Stimulated activated memory B cell treated with anti-CD40 and anti-IgM and Interleukin-4, amounts not matched to agents 10 μg/mL and 1 μg/mL and 100 μg/mL, for 72 hours (primary cell): Measurements from ENCODE around the gene MAST3.
"Not testable (repeated sequence)": the region's sequence is repeated elsewhere in the genome, so short reads cannot be mapped to it uniquely, and the experiment has no call there.

Experiments
- ATAC-seq: fragments of 150-1000 bp; cut with Tn5 transposase; 2 replicates; pipeline ENCODE4 v1.10.0; 2021
- H3K27ac Mint-ChIP-seq: one replicate; pipeline ENCODE4 v1.8.0; 2022; ENCODE audit warnings: mild to moderate bottlenecking, mixed read lengths
- H3K27me3 Mint-ChIP-seq: one replicate; pipeline ENCODE4 v1.8.0; 2022; ENCODE audit warnings: mixed read lengths
- H3K36me3 Mint-ChIP-seq: one replicate; pipeline ENCODE4 v1.8.0; 2022; ENCODE audit warnings: mixed read lengths
- H3K4me1 Mint-ChIP-seq: one replicate; pipeline ENCODE4 v1.8.0; 2022; ENCODE audit warnings: mixed read lengths
- H3K4me3 Mint-ChIP-seq: one replicate; pipeline ENCODE4 v1.8.0; 2022; ENCODE audit warnings: mild to moderate bottlenecking, moderate library complexity, mixed read lengths
- H3K9me3 Mint-ChIP-seq: one replicate; pipeline ENCODE4 v1.8.0; 2022; ENCODE audit warnings: mixed read lengths

MAST3 gene

DNA sequence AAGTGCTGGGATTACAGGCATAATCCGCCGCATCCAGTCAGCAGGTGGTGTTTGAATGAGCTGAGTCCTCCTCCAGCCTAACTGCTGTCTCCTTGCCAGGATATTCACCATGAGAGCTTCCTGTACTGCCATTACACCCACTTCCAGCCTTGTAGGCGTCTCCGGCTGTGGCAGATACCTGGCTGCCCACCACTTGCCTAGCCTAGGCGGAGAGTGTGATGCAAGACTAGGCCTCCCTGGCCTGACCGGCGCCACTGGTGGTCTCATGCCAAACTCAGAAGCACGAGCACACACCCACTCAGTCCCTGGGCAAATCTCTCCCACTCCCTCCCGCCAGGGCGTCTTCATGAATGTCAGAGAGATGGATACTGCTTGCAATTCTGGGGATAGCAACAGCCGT lies 27.4 kb upstream of the MAST3 start:
- Mint-ChIP-seq H3K27ac (no peak overlapping the region), H3K36me3 (peaks cover 33% of the 10 kb centered on the region), H3K27me3 (no peaks in the 10 kb centered on the region), H3K9me3 (no peaks in the 10 kb centered on the region), H3K4me1 (no peaks in the 10 kb centered on the region), H3K4me3 (no peak overlapping the region)
- no peak for ATAC-seq

DNA sequence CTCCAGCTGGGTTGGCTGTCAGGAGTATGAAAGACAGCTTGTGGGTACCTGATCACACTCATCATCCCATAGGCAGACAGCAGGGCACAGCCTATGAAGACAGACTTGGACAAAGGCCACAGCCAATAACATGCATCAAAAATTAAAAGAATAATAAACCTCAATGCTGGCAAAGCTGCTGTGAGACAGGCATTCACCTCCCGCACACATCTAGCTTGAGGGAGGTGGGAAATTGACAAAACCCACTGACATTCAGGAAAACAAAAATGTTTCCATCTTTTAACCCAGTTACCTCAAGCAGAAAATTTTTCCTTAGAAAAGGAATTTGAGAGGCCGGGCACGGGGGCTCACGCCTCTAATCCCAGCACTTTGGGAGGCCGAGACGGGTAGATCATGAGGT lies 25.2 kb upstream of the MAST3 start:
- Mint-ChIP-seq H3K27me3 (no peaks in the 10 kb centered on the region), H3K9me3 (no peaks in the 10 kb centered on the region), H3K36me3 (peaks cover 43% of the 10 kb centered on the region), H3K4me1 (no peaks in the 10 kb centered on the region), H3K4me3 (no peak overlapping the region), H3K27ac (no peak overlapping the region)
- ATAC-seq: no peak

DNA sequence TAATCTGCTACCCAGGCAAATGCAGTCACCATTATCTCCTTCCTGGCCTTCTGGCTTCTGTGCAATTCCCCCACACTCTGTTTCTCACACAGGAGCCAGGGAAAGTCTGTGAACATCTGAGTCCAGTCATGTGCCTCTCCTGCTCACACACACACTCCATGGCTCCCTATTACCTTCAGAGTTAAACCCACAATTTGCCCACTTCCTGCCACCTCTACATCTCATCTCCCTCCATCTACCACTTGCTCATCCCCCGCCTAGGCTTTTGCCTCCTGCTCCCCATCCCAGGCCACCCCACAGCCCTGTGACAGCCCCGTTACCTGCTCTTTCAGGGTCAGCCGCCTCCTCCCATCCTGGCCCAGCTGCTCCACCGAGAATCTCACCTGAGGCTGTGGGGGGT lies 24.4 kb upstream of the MAST3 start:
- H3K4me1 Mint-ChIP-seq: no peaks in the 10 kb centered on the region
- no peak overlapping the region for H3K4me3 Mint-ChIP-seq
- H3K27me3 Mint-ChIP-seq: no peaks in the 10 kb centered on the region
- peaks cover 50% of the 10 kb centered on the region for H3K36me3 Mint-ChIP-seq
- H3K9me3 Mint-ChIP-seq: no peaks in the 10 kb centered on the region
- H3K27ac Mint-ChIP-seq: no peak overlapping the region
- no peak for ATAC-seq

DNA sequence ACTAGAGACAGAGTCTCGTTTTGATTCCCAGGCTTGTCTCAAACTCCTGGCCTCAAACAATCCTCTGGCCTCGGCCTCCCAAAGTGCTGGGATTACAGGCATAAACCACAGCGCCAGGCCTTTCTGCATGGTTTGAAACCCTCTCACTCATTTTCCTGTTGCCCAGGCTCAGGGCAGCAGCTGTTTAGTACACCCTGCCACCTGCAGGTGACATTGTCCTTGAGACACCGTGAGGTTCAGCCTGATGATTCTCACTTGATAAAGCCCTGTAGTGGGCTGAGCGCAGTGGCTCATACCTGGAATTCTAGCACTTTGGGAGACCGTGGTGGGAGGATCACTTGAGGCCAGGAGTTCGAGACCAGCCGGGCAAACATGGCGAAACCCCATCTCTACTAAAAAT lies 23.4 kb upstream of the MAST3 start:
- Mint-ChIP-seq H3K36me3 (peaks cover 50% of the 10 kb centered on the region), H3K27ac (no peak overlapping the region), H3K4me1 (no peaks in the 10 kb centered on the region), H3K27me3 (no peaks in the 10 kb centered on the region), H3K4me3 (no peak overlapping the region), H3K9me3 (no peaks in the 10 kb centered on the region)
- ATAC-seq: no peak

DNA sequence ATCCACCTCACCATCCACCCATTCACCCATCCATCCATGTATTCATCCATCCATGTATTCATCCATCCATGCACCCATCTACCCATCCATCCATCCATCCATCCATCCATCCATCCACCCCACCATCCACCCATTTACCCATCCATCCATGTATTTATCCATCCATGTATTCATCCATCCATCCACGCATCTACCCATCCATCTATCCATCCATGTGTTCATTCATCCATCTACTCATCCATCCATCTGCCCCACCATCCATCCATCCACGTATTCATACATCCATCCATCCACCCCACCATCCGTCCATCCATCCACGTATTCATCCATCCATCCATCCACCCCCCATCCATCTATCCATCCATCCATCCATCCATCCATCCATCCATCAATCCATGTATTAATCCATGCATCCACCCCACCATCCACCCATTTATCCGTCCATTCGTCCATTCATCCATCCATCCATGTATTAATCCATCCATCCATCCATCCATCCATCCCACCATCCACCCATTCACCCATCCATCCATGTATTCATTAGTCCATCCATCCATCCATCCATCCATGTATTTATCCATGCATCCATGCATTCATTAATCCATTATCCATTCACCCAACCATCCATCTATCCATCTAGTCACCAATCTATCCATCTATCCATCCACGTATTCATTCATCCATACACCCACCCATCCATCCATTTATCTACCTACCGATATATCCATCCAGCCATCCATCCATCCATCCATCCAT lies 13.5 kb upstream of the MAST3 start:
- H3K36me3 Mint-ChIP-seq: peaks cover 29% of the 10 kb centered on the region
- no peak for ATAC-seq
- no peak overlapping the region for H3K27ac Mint-ChIP-seq
- no peaks in the 10 kb centered on the region for H3K27me3 Mint-ChIP-seq
- H3K9me3 Mint-ChIP-seq: peaks cover 12% of the 10 kb centered on the region
- H3K4me3 Mint-ChIP-seq: no peak overlapping the region
- peaks cover 42% of the 10 kb centered on the region for H3K4me1 Mint-ChIP-seq

DNA sequence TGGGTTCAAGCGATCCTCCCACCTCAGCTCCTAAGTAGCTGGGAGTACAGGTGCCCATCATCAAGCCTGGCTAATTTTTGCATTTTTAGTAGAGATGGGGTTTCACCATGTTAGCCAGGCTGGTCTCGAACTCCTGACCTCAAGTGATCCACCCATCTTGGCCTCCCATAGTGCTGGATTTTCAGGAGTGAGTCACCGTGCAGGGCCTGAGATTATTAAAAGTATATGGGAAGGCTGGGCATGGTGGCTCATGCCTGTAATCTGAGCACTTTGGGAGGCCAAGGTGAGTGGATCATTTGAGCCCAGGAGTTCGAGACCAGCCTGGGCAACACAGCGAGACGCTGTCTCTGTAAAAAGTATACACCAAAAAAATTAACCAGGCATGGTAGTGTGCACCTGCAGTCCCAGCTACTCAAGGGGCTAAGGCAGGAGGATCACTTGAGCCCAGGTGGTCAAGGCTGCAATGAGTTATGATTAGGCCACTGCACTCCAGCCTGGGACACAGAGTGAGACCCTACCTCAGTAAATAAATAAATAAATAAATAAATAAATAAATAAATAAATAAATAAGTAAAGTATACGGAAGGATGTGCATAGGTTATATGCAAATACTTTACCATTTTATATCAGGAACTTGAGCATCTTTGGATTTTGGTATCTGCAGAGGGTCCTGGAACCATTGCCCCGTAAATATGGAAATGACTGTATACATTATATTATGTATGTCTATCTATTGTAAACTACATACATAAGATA lies 11.7 kb upstream of the MAST3 start:
- H3K4me1 Mint-ChIP-seq: peaks cover 60% of the 10 kb centered on the region
- peaks cover 41% of the 10 kb centered on the region for H3K36me3 Mint-ChIP-seq
- H3K27ac Mint-ChIP-seq: peak overlapping the region; percentile 96
- H3K4me3 Mint-ChIP-seq: peak overlapping the region; percentile 89
- no peaks in the 10 kb centered on the region for H3K27me3 Mint-ChIP-seq
- no peak for ATAC-seq
- H3K9me3 Mint-ChIP-seq: peaks cover 12% of the 10 kb centered on the region

DNA sequence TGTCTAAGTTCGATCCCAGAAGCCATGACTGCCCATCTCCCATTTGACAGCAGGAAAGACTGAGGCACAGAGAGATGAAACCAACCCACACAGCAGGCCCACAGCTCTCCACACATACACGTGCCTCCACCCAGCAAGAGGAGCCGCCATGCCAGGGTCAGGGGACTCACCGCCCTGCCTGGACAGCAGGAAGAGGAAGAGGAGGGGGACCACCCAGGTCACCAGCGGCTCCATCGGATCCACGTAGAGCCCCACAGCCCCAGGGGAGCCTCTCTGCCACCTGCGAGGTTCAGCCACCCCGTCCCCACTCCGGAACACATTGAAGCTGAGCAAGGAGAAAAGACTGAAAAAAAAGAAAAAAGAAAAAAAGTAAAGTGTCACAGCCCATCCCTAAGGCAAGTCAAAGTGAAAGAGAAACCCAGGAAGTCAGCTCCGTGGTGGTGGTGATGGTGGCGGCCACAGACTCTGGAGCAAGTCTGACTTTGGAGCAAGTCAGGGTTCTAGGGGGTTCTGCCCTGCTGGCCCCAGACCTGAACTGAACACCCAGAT lies 10.9 kb upstream of the MAST3 start, which contains the start of gene IL12RB1:
Gene IL12RB1, minus strand, starts transcription at position 345 of the 549 bp plus-strand sequence. Its CDS starts 111 bp downstream, at position 234.
- H3K27ac Mint-ChIP-seq: peak within 1 kb of the TSS; percentile 96
- H3K27me3 Mint-ChIP-seq: no peaks in the 10 kb centered on the region
- peak within 1 kb of the TSS; percentile 89 for H3K4me3 Mint-ChIP-seq
- H3K9me3 Mint-ChIP-seq: peaks cover 12% of the 10 kb centered on the region
- peaks cover 67% of the 10 kb centered on the region for H3K4me1 Mint-ChIP-seq
- ATAC-seq: peak; percentile 72
- H3K36me3 Mint-ChIP-seq: peaks cover 38% of the 10 kb centered on the region

DNA sequence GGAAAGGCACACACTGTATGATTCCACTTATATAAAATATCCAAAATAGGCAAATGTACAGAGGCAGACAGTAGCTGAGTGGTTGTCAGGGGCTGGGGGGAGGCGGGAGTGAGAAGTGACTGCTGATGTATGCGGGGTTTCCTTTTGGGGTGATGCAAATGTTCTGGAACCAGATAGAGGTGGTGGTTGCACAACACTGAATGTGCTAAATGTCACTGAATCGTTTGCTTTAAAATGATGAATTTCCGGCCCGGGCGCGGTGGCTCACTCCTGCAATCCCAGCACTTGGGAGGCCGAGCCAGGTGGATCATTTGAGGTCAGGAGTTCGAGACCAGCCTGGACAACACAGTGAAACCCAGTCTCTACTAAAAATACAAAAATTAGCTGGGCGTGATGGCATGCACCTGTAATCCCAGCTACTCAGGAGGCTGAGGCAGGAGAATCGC lies 8.5 kb upstream of the MAST3 start:
- peaks cover 61% of the 10 kb centered on the region for H3K4me1 Mint-ChIP-seq
- H3K36me3 Mint-ChIP-seq: peaks cover 25% of the 10 kb centered on the region
- H3K27ac Mint-ChIP-seq: peak overlapping the region; percentile 96
- H3K9me3 Mint-ChIP-seq, H3K27me3 Mint-ChIP-seq: not testable (repeated sequence)
- ATAC-seq: peak; percentile 80
- peak overlapping the region; percentile 58 for H3K4me3 Mint-ChIP-seq

DNA sequence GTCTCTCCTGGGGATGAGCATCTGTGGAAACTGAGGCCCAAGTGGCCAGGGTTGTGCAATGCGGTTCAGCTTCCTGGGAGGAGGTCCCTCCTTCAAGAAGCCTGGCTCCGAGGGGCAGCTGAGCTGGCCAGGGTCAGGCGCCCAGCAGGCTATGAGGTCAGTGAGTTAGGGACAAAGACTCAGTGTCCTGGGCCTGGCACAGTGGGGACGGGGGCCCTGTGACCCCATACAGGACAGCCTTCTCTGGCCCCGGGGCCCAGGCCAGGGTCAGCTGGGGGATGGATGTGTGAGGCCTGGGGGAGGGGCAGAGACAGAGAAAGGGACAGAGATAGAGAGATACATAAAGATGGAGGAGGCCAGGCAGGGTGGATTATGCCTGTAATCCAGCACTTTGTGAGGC lies 7.9 kb upstream of the MAST3 start:
- H3K4me3 Mint-ChIP-seq: peak overlapping the region; percentile 58
- no peak for ATAC-seq
- no peaks in the 10 kb centered on the region for H3K9me3 Mint-ChIP-seq
- H3K36me3 Mint-ChIP-seq: peaks cover 22% of the 10 kb centered on the region
- H3K4me1 Mint-ChIP-seq: peaks cover 55% of the 10 kb centered on the region
- H3K27me3 Mint-ChIP-seq: no peaks in the 10 kb centered on the region
- peak overlapping the region; percentile 96 for H3K27ac Mint-ChIP-seq

DNA sequence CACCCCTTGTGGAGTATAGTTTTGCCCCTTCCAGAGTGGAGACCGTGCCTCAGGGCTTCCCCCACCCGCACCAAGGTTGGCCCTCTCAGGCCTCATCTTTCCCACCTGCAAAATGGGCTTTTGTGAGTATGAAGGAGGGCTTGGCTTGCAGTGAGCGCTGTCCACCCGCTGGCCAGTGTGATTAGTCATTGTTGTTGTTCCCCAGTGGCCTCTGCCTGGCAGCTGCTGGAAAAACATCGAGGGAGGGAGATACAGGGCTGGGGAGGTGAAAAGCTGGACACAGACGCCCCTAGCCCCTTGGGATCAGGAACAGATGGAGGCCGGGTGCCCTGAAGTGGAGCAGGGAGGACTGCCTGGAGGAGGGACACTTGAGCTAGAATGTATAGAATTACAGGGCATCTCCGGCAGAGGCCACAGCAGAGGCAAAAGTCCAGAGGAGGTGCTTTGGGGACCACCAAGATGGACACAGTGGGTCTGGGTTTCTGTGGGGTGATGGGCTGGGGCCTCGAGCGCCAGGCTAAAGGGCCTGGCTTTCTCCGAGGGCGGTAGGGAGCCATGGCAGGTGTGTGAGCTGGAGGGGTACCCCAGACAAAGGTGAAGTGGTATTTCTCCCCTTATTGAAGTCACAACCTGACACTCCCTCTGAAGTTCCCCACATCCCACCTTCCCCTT lies 6.9 kb upstream of the MAST3 start:
- ATAC-seq: no peak
- Mint-ChIP-seq H3K27ac (peak overlapping the region; percentile 96), H3K4me1 (peaks cover 56% of the 10 kb centered on the region), H3K36me3 (peaks cover 29% of the 10 kb centered on the region), H3K9me3 (no peaks in the 10 kb centered on the region), H3K4me3 (peak overlapping the region; percentile 35), H3K27me3 (no peaks in the 10 kb centered on the region)

DNA sequence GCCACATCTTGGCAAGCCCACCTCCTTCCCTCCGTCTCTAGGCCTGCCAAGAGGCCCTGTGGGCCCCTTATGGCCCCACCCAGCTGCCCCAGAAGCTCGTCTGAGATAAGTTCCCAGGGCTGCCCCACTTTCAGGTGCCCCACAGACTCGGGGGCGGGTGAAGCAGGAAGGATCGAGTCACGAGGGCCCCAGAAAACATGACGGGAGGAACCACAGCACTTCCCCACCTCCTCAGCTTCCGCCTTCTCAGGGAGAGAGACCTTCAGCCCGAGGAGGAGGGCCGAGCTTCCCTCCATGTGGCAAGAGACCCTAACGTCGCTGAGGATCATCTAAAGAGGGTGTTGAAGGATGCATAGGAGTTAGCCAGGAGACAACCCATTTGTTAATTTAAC lies 6.4 kb upstream of the MAST3 start:
- H3K27ac Mint-ChIP-seq: peak overlapping the region; percentile 96
- peak overlapping the region; percentile 35 for H3K4me3 Mint-ChIP-seq
- peaks cover 31% of the 10 kb centered on the region for H3K36me3 Mint-ChIP-seq
- H3K4me1 Mint-ChIP-seq: peaks cover 61% of the 10 kb centered on the region
- peak; percentile 87 for ATAC-seq
- H3K9me3 Mint-ChIP-seq: no peaks in the 10 kb centered on the region
- no peaks in the 10 kb centered on the region for H3K27me3 Mint-ChIP-seq

DNA sequence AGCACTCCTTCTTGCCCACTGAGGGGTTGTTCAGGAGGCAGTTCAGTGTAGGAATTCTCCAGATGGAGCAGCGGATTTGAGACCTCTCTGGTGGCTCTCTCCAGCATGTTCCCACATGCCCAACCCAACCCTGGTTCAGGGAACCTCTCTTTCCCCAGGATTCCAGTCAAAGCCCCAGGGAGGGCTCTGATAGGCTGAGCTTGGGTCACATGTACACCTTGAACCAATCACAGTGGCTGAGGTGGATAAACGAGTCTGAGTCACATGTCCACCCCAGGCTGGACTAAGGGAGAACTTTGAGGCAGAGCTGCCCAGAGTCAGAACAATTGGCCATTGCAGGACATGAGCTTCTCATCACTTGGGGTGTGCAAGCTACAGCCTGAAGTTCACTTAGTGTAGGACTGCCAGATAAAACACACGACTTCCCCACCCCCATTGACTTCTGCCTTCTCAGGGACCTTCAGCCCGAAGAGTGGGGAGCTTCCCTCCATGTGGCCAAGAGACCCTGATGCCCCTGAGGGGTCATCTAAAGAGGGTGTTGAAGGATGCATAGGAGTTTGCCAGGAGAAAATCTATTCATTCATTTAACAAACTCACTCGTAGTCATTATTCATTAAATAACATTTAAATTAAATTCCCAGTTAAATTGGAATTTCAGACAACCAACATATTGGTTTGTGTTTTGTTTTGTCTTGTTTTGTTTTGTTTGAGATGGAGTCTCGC lies 4.0 kb upstream of the MAST3 start:
- ATAC-seq: no peak
- H3K9me3 Mint-ChIP-seq: no peaks in the 10 kb centered on the region
- H3K4me3 Mint-ChIP-seq: no peak overlapping the region
- peaks cover 50% of the 10 kb centered on the region for H3K4me1 Mint-ChIP-seq
- H3K36me3 Mint-ChIP-seq: peaks cover 35% of the 10 kb centered on the region
- no peaks in the 10 kb centered on the region for H3K27me3 Mint-ChIP-seq
- H3K27ac Mint-ChIP-seq: peak overlapping the region; percentile 40

DNA sequence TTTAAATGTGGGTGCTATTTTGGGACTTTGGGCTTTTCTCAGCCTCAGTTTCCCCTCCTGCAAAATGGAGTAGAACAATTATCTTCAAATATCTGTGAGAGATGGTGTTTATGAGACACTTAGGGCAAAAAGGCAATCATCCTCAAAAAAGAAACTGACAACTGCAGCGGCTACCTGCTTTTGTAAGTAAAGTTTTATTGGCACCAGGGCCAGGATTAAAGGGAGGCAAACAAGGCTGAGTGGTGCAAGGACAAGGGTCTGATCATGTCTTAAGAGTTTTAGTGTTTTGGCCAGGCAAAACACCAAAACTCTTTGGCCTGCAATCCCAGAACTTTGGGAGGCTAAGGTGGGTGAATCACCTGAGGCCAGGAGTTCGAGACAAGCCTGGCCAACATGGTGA lies 1.3 kb upstream of the MAST3 start:
- Mint-ChIP-seq H3K36me3 (peaks cover 37% of the 10 kb centered on the region), H3K4me1 (peaks cover 50% of the 10 kb centered on the region), H3K27ac (peak overlapping the region; percentile 39), H3K4me3 (peak overlapping the region; percentile 23), H3K27me3 (no peaks in the 10 kb centered on the region), H3K9me3 (no peaks in the 10 kb centered on the region)
- no peak for ATAC-seq

DNA sequence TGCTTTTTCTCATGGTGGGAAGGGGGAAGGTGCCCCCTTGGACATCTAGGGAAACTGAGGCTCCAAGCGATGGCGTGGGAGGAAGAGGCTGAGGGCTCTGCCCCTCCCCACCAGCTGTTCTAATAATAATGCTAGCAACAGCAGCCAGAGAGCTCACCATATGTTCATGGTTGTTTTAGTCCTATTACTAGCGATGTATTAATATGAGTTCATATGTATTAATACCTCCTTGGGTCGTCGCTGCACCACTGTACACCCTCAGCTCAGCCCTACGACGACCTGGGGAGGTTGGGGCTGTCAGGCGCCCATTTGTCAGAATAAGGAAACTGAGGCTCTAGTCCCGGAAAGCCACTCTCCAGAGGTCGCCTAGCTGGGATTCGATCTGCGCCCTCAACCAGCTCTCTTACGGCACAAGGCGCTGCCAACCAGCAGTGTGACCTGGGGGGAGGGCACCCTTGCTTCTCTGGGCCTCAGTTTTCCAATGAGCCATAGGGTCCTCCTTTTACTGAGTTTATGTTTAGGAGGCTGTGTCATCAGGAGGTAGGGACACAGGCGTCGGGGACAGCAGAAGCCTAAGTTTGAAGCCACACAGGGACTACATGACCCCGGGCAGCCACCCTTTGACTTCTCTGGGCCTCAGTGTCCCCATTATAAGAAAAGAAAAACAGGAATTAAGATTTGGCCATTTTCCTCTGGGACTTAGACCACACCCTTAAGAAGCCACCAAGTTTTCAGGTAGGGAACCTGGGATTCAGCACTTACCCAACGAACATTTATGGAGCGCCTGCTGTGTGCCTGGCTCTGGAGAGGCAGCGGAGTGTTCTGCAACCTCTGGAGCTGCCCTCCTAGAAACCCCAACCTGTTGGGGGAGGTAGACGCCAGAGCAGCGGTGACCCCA lies 664 bp downstream of the MAST3 start:
- H3K27me3 Mint-ChIP-seq: no peaks in the 10 kb centered on the region
- no peaks in the 10 kb centered on the region for H3K9me3 Mint-ChIP-seq
- H3K36me3 Mint-ChIP-seq: peaks cover 52% of the 10 kb centered on the region
- H3K27ac Mint-ChIP-seq: peak overlapping the region; percentile 81
- peaks cover 59% of the 10 kb centered on the region for H3K4me1 Mint-ChIP-seq
- peak; percentile 4 for ATAC-seq
- peak overlapping the region; percentile 87 for H3K4me3 Mint-ChIP-seq
